HEK293 (cell line): ENCODE measurements around the gene RASEF.
"Not testable (repeated sequence)": the region's sequence is repeated elsewhere in the genome, so short reads cannot be mapped to it uniquely, and the experiment has no call there.

Experiments used
- ZNF311 ChIP-seq: fragments of 450-650 bp; formaldehyde crosslinking; IDR thresholded peaks from 2 replicates; pipeline ENCODE4 v1.5.1; 2017; ENCODE audit warnings: missing biosample characterization, missing genetic modification characterization, borderline replicate concordance
- TF ChIP-seq, protein P1 (sequence below): fragments of 450-650 bp; formaldehyde crosslinking; IDR thresholded peaks from 2 replicates; pipeline ENCODE4 v1.5.1; 2016; ENCODE audit warnings: missing biosample characterization, missing genetic modification characterization

DNA sequence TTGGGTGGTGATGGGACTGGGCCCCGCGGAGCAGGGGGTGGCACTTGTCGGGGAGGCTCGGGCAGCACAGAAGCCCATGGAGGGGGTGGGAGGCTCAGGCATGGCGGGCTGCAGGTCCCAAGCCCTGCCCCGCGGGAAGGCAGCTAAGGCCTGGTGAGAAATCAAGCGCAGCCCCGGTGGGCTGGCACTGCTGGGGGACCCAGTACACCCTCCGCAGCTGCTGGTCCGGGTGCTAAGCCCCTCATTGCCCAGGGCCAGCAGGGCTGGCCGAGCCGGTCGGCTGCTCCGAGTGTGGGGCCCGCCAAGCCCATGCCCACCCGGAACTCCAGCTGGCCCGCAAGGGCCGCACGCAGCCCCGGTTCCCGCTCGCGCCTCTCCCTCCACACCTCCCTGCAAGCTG is 30.4 kb upstream of the RASEF start:
- not testable (repeated sequence) for TF ChIP-seq ZNF311
- TF ChIP-seq, protein P1, sequence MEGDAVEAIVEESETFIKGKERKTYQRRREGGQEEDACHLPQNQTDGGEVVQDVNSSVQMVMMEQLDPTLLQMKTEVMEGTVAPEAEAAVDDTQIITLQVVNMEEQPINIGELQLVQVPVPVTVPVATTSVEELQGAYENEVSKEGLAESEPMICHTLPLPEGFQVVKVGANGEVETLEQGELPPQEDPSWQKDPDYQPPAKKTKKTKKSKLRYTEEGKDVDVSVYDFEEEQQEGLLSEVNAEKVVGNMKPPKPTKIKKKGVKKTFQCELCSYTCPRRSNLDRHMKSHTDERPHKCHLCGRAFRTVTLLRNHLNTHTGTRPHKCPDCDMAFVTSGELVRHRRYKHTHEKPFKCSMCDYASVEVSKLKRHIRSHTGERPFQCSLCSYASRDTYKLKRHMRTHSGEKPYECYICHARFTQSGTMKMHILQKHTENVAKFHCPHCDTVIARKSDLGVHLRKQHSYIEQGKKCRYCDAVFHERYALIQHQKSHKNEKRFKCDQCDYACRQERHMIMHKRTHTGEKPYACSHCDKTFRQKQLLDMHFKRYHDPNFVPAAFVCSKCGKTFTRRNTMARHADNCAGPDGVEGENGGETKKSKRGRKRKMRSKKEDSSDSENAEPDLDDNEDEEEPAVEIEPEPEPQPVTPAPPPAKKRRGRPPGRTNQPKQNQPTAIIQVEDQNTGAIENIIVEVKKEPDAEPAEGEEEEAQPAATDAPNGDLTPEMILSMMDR (tag by site-specific recombination): not testable (repeated sequence)
